Measurements from ENCODE around the gene YY1. TPM values are rescaled to one million over a fixed set of nuclear protein-coding genes. Genes with fewer than 3 reads are reported as not detected.
"Not testable (repeated sequence)": the region's sequence is repeated elsewhere in the genome, so short reads cannot be mapped to it uniquely, and the experiment has no call there.

YY1 gene
- polyA plus RNA-seq, 3 donors from 2014 or later, result 12.9 to 23.6 (median 15.9) TPM

DNA sequence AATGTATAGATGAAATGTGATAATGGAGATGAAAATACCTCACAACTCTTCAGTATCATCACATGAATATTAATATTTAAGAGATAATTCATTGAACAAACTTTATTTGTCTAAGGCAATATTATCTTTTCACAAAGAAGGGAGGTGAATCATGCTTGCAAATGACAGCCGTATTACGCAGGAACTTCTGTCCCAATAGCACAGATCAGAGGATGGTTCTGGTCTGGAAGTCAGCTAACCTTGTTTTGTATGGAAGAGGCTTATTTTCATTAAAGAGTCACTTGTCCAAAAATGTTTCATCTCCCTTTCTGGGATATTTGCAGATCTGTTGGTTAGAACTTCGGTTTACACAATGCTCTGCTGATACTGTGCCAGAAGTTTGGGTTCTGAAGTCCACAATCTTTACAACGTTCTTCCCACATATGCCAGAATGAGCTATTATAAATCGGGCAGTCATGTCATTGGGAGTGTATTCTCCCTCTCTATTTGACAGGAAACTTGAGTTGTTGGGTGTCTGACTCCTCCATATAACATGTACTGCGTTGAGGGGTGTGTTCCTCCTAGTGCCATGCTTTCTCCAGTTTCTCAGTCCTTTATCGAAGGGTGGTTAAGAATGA is 29.8 kb downstream of the YY1 start:
- H3K4me1 Mint-ChIP-seq, result peaks cover 48 to 64% of the 10 kb centered on the region in 2 donors
- peaks cover 0 to 7% (median 0%) of the 10 kb centered on the region in 3 donors for H3K27me3 Mint-ChIP-seq (ENCODE audit: low read depth in 3 of 3)
- peak overlapping the region in 3 of 6 donors; percentile 3 to 8 (median 6) for H3K27ac Mint-ChIP-seq
- H3K36me3 Mint-ChIP-seq, result no peaks in the 10 kb centered on the region
- no peak for DNase-seq
- no peak overlapping the region for H3K4me3 Mint-ChIP-seq
- no peaks in the 10 kb centered on the region for H3K9me3 Mint-ChIP-seq

DNA sequence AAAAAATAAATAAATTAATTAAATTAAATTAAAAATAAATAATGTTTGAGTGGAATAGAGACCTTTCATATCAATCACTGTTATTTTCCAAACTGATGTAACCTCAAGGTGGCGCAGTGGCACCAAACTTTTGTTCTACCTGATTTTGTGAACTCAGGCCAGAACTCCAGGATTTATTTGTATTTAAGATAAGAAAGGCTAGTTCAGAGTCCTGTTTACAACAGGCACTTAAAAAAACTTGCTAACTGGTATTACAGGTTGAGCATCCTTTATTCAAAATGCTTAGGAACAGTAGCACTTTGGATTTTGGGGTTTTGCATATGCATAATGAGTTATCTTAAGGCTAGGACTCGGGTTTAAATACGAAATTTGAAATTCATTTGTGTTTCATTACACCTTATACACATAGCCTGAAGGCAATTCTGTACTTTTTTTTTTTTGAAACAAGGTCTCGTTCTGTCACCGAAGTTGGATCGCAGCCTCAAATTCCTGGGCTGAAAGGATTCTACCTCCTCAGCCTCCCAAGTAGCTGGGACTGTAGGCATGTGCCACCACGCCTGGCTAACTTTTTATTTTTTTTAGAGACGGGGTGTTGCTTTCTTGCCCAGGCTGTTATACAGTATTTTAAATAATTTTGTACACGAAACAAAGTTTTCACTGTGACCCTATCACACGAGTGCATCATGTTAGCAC is 32.4 kb downstream of the YY1 start:
- peaks cover 0 to 3% (median 0%) of the 10 kb centered on the region in 3 donors for H3K27me3 Mint-ChIP-seq (ENCODE audit: low read depth in 3 of 3)
- H3K4me1 Mint-ChIP-seq, result peaks cover 45 to 68% of the 10 kb centered on the region in 2 donors
- no peaks in the 10 kb centered on the region for H3K9me3 Mint-ChIP-seq
- no peaks in the 10 kb centered on the region for H3K36me3 Mint-ChIP-seq
- no peak for DNase-seq
- H3K27ac Mint-ChIP-seq, result no peak overlapping the region
- no peak overlapping the region for H3K4me3 Mint-ChIP-seq

DNA sequence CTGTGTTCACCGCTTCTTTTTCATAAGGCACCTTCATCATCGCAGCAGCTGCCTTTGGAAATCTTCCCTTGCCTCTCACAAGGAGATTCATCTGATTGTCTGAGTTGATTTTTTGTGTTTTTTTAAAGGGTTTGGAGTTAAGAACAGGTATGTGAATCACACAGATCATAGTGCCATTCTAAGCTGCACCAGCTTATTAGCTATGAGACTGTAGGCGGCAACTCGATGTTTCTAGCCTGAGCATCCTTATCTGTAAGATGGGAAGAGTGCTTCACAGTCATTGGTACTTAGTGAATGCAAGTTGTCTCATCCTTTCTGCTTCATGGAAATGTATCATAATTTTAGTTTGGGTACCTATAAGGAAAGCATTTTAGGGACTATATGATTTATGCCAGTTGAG is 35.3 kb downstream of the YY1 start:
- no peak for DNase-seq
- Mint-ChIP-seq H3K27me3 (ENCODE audit: low read depth in 3 of 3) (peaks cover 0 to under 1% (median 0%) of the 10 kb centered on the region in 3 donors), H3K36me3 (no peaks in the 10 kb centered on the region), H3K4me1 (peaks cover 36 to 69% of the 10 kb centered on the region in 2 donors), H3K4me3 (no peak overlapping the region), H3K27ac (peak overlapping the region in 1 of 6 donors; percentile 57), H3K9me3 (no peaks in the 10 kb centered on the region)

DNA sequence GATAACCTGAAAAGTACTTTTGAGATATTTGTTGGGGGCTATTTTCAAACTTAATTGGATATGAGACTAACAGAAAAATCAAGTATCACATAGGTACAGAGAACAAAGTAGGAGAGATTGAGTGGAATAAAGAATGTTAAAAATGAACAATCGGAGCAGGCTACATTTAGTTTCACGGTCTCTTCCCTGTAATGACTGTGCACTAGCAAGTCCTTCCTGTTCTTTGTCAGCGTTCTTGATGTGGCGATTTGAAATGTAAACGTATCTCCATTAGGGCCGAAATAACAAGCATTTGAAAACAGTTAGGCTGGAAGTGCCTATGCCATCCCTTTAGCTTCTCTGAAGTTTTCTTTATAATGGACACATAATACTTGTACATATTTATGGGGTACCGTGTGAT is 36.3 kb downstream of the YY1 start:
- Mint-ChIP-seq H3K27ac (peak overlapping the region in 3 of 6 donors; percentile 8 to 48 (median 18)), H3K36me3 (no peaks in the 10 kb centered on the region), H3K4me1 (peaks cover 39 to 74% of the 10 kb centered on the region in 2 donors), H3K4me3 (no peak overlapping the region), H3K9me3 (no peaks in the 10 kb centered on the region), H3K27me3 (ENCODE audit: low read depth in 3 of 3) (peaks cover 0 to 2% (median 0%) of the 10 kb centered on the region in 3 donors)
- no peak for DNase-seq

DNA sequence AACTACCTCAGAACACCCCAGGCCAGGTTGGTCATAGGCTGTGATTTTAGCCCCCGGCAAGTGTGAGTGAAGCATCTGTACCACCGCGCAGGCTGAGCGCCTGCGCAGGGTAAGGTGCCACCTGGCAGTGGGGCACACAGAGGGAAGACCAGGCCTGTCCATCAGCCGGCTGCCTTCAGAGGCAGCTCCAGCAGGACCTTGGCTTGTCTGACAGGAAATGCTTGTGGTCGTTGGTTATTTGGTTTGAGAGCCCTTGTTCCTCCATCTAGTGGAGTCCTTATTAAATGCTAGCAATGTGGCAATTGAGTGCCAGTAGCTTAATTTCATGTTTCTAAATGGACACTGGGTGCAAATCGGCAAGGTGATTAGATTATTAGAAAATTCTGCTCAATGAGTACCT is 39.8 kb downstream of the YY1 start:
- Mint-ChIP-seq H3K4me1 (peaks cover 41 to 86% of the 10 kb centered on the region in 2 donors), H3K9me3 (no peaks in the 10 kb centered on the region), H3K27me3 (ENCODE audit: low read depth in 3 of 3) (peaks cover 0 to 5% (median 0%) of the 10 kb centered on the region in 3 donors), H3K27ac (peak overlapping the region; percentile 33 to 80 (median 76)), H3K36me3 (no peaks in the 10 kb centered on the region), H3K4me3 (peak overlapping the region in 4 of 5 donors; percentile 1 to 27 (median 18))
- peak; percentile 35 to 42 (median 41) for DNase-seq

DNA sequence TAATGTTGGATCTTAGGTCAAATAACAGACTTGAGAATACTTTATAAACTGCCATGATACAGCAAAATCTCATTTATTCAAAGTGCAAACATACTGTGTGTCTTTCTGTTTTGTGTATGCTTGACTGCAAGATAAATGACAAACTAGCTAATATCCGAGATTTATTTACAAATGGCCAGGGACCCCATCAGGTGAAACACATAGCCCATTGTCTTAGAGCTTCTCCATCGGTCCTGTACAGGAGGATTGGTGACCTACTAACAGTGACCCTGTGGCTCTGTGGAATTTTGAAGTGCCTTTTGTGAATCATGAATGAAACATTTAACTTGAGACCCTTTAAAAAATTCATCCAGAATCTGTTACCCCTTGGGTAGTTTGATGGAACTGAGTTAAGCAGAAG is 40.2 kb downstream of the YY1 start:
- Mint-ChIP-seq H3K4me3 (peak overlapping the region in 1 of 5 donors; percentile 27), H3K27me3 (ENCODE audit: low read depth in 3 of 3) (peaks cover 0 to 5% (median 0%) of the 10 kb centered on the region in 3 donors), H3K27ac (peak overlapping the region; percentile 33 to 80 (median 76)), H3K4me1 (peaks cover 41 to 81% of the 10 kb centered on the region in 2 donors), H3K9me3 (no peaks in the 10 kb centered on the region), H3K36me3 (no peaks in the 10 kb centered on the region)
- DNase-seq, result no peak

DNA sequence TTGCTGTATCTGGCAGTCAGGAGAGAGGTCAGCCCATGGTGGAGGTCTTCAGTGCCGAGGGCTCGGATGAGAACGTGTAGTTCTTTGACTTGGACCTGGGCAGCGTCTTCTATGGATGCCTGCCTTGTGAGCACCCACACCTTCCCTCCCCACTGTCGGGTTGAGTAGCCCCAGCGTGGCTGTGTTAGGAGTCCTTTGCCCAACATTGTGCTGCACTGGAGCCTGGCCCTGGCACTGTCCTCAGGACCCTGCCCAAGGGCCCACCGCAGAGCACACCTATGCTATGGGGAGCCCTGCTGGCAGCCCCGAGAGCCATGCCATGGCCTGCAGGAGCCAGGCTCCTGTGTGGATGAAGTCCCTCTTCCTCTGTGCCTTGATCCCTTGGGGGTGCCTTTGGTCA is 40.6 kb downstream of the YY1 start:
- H3K36me3 Mint-ChIP-seq, result no peaks in the 10 kb centered on the region
- H3K9me3 Mint-ChIP-seq, result no peaks in the 10 kb centered on the region
- peaks cover 38 to 77% of the 10 kb centered on the region in 2 donors for H3K4me1 Mint-ChIP-seq
- no peak overlapping the region for H3K4me3 Mint-ChIP-seq
- peaks cover 0 to 6% (median 0%) of the 10 kb centered on the region in 3 donors for H3K27me3 Mint-ChIP-seq (ENCODE audit: low read depth in 3 of 3)
- DNase-seq, result no peak
- H3K27ac Mint-ChIP-seq, result peak overlapping the region in 3 of 6 donors; percentile 33 to 70 (median 35)

DNA sequence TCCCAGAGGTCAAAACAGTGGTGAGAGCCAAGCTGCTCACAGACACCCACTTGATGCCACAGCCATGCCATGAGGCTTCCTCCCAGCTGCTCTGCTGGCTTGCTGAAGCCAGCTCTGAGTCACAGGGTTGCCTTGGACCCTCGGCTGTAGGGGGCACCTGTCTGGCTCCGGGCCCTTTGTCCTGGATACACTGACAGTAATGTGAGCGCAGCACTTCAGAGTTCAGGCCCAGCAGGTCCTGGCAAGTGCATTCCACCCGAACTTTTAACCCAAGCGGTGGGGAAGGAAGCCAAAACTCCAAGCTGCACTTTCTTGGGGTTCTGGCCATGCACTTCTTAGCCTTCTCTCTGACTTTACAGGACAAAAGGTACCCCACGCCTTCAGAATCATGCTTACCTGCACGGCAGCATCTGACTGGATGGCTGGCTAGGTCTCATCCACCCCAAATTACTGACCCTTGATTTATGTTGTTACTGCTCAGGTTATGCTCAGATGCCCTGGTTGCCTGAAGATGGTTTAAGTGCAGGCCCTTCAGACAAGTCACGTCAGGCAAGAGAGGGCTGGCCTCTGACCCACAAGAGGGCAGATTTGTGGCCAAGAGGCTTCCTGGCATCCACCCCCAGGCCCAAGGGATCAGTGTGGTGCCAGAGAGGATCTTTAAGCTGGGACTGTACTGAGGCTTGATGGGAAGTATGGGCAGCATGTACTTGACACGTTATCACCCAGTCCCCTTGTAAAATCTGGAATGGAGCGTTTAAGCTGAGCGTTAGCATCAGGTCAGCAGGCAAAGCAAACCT is 42.5 kb downstream of the YY1 start:
- no peak for DNase-seq
- no peaks in the 10 kb centered on the region for H3K9me3 Mint-ChIP-seq
- peaks cover 0 to 9% (median 2%) of the 10 kb centered on the region in 3 donors for H3K27me3 Mint-ChIP-seq (ENCODE audit: low read depth in 3 of 3)
- H3K27ac Mint-ChIP-seq, result no peak overlapping the region
- H3K4me3 Mint-ChIP-seq, result no peak overlapping the region
- peaks cover 30 to 64% of the 10 kb centered on the region in 2 donors for H3K4me1 Mint-ChIP-seq
- H3K36me3 Mint-ChIP-seq, result no peaks in the 10 kb centered on the region

DNA sequence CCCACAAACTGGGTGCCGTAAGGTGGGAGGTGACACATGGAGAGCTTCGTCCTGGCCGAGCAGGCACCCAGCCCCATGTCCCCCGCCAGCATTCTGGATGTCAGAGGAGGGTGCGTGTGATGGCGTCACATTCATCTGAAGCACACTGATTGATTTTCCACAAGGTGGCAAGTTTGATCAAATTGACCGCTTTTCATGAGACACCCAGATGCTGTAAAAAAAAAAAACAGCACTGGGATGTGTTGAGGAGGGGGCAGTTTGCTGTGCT is 43.1 kb downstream of the YY1 start:
- H3K27me3 Mint-ChIP-seq (ENCODE audit: low read depth in 3 of 3), result peaks cover 0 to 9% (median 2%) of the 10 kb centered on the region in 3 donors
- H3K9me3 Mint-ChIP-seq, result no peaks in the 10 kb centered on the region
- H3K4me3 Mint-ChIP-seq, result no peak overlapping the region
- peaks cover 30 to 59% of the 10 kb centered on the region in 2 donors for H3K4me1 Mint-ChIP-seq
- H3K27ac Mint-ChIP-seq, result peak overlapping the region in 1 of 6 donors; percentile 35
- H3K36me3 Mint-ChIP-seq, result no peaks in the 10 kb centered on the region
- DNase-seq, result no peak

DNA sequence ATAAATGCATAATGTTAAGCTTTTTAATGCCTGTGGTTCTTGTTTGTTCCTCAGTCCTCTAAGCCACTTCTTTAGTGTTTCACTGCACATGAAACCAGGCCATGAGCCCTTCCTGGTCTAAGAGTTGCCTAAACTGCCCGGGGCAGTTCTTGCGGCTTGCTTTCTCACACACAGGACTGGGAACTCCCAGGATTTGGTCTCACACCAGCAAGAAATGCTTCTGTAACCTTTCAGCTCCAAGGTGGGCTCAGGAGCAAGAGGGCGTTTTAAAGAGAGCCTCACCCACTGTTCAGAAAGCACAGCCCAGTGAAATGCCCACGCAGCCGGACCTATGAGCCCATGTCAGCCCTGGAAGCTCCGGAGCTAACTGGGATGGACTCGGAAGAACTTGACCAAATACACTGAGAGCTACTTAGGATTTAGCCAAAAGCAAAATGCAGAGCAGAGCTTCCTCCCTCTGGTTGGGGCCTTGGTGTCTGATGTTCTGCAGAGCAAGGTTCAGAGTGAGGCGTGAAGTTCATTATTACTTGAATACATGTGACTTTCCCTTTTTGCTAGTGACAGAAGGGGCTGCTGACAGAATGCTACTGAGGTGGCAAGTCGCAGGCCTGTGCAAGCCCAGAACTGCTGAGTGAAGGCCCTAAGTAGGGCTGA is 43.9 kb downstream of the YY1 start:
- Mint-ChIP-seq H3K9me3 (no peaks in the 10 kb centered on the region), H3K27ac (peak overlapping the region in 1 of 6 donors; percentile 36), H3K4me3 (peak overlapping the region in 2 of 5 donors; percentile 38 to 53), H3K36me3 (no peaks in the 10 kb centered on the region), H3K4me1 (peaks cover 29 to 50% of the 10 kb centered on the region in 2 donors), H3K27me3 (ENCODE audit: low read depth in 3 of 3) (peaks cover 0 to 9% (median 2%) of the 10 kb centered on the region in 3 donors)
- DNase-seq, result no peak

DNA sequence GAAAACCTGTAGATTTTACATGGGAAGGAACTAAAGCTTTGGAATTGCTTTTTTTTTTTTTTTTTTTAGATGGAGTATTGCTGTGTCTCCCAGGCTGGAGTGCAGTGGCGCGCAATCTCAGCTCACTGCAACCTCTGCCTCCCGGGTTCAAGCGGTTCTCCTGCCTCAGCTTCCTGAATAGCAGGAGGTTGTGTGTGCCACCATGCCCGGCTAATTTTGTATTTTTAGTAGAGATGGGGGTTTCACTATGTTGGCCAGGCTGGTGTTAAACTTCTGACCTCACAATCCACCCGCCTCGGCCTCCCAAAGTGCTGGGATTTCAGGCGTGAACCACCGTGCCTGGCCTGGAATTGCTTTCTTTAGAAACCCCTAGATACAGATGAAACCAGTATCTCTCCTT is 44.5 kb downstream of the YY1 start:
- not testable (repeated sequence) for H3K27me3 Mint-ChIP-seq (ENCODE audit: low read depth in 3 of 3); DNase-seq; H3K36me3 Mint-ChIP-seq; H3K9me3 Mint-ChIP-seq
- Mint-ChIP-seq H3K27ac (peak overlapping the region in 1 of 6 donors; percentile 36), H3K4me3 (peak overlapping the region in 2 of 5 donors; percentile 38 to 53), H3K4me1 (peaks cover 26 to 45% of the 10 kb centered on the region in 2 donors)

DNA sequence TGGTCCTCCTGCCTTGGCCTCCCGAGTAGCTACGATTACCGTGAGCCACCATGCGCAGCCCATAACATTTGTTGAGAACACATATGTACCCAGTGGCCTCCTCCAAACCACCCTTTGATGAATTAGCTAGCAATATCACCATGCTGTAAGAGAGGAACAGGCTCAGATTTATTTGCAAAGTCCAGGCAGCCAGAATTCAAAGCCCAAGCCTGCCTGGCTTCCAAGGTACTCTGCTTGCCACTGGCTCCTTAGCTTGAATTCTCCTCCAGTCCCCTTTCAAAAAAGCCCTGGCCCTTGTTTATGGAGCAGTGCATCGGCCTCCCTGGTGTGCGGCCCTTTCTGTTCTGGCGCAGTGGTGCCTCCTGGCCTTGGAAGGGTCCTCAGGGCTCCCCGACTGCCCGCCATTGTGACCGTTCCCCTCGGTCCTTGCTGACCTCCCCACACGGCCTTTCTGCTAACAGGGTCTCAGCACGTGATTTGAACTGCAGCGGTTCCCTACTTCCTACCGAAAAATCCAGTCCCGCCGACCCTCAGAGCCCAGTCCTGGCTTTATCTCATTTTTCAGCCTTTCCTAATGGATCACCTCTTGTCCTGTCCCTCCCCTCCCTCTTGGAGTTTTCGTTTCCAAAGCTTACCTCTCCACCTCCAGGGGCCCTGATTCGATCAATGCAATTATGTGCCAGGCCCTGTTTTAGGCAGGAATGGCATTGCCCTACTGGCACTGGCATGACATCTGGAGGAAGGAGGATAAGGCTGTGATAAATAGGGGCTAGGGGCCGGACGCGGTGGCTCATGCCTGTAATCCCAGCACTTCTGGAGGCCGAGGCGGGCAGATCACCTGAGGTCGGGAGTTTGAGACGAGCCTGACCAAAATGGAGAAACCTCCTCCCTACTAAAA is 45.3 kb downstream of the YY1 start:
- Mint-ChIP-seq H3K4me1 (peaks cover 18 to 37% of the 10 kb centered on the region in 2 donors), H3K27ac (peak overlapping the region in 4 of 6 donors; percentile 30 to 74 (median 58)), H3K36me3 (no peaks in the 10 kb centered on the region), H3K27me3 (ENCODE audit: low read depth in 3 of 3) (peaks cover 0 to 9% (median 2%) of the 10 kb centered on the region in 3 donors), H3K9me3 (no peaks in the 10 kb centered on the region), H3K4me3 (peak overlapping the region; percentile 53 to 71 (median 61))
- no peak for DNase-seq

Data from immature natural killer cell (primary cell).